Upper lobe of left lung (tissue), 4 donors: Measurements from ENCODE around the gene GATD1.

ENCODE experiments used
- CTCF ChIP-seq, 6 experiments: fragments of 450-650 bp in 4 of 6; fragments of 200-600 bp in 2 of 6; sonication (generic) in 2 of 6; IDR thresholded peaks; one replicate each; pipeline ENCODE4 v1.5.1; 2016 to 2019; ENCODE audit warnings: antibody characterized with exemption in 6 of 6
- EP300 ChIP-seq, 4 donors: sonication (generic); formaldehyde crosslinking; IDR thresholded peaks; one replicate each; pipeline ENCODE4 v1.5.1; 2017; ENCODE audit warnings: antibody characterized with exemption in 4 of 4, control low read depth in 2 of 4
- POLR2A ChIP-seq, 4 donors: fragments of 450-650 bp; IDR thresholded peaks; one replicate each; pipeline ENCODE4 v1.5.1; 2016 to 2017; ENCODE audit warnings: antibody characterized with exemption in 4 of 4, mild to moderate bottlenecking in 2 of 4

GRCh38 chr11:722346-722811 is 54.9 kb downstream of the GATD1 start:
- TF ChIP-seq POLR2A (IDR thresholded peaks at IDR 0.05) (no peak), CTCF (IDR thresholded peaks at IDR 0.05) (no peak), EP300 (IDR thresholded peaks at IDR 0.05) (no peak)
